IgD-negative memory B cell (primary cell): ENCODE results near the gene EYA3. TPM values are rescaled to one million over a fixed set of nuclear protein-coding genes. Genes with fewer than 3 reads are reported as not detected.
A peak's percentile ranks its signal among the peaks of the same experiment; 100 is the strongest.

ENCODE experiments used
- H3K27ac Mint-ChIP-seq, 3 donors: one replicate each; pipeline ENCODE4 v1.8.0; 2020 to 2022; ENCODE audit warnings: mild to moderate bottlenecking in 3 of 3, mixed read lengths in 3 of 3, moderate library complexity in 1 of 3
- H3K27me3 Mint-ChIP-seq: one replicate; pipeline ENCODE4 v1.8.0; 2021; ENCODE audit warnings: mixed read lengths
- H3K36me3 Mint-ChIP-seq: one replicate; pipeline ENCODE4 v1.8.0; 2020; ENCODE audit warnings: mild to moderate bottlenecking, mixed read lengths
- H3K4me1 Mint-ChIP-seq, 3 donors: one replicate each; pipeline ENCODE4 v1.8.0; 2020 to 2022; ENCODE audit warnings: mixed read lengths in 3 of 3, mild to moderate bottlenecking in 1 of 3
- H3K4me3 Mint-ChIP-seq, 4 donors: one replicate each; pipeline ENCODE4 v1.8.0; 2020 to 2022; ENCODE audit warnings: mild to moderate bottlenecking in 4 of 4, mixed read lengths in 4 of 4, moderate library complexity in 3 of 4
- H3K9me3 Mint-ChIP-seq, 3 donors: one replicate each; pipeline ENCODE4 v1.8.0; 2020 to 2021; ENCODE audit warnings: mixed read lengths in 3 of 3, mild to moderate bottlenecking in 1 of 3
- polyA plus RNA-seq: library from polyadenylated mRNA; unstranded; fragments of 300-500 nt; fragmentation: Illumina TruSeq; gene quantifications from one replicate; pipeline ENCODE4 v1.2.3, GENCODE V29; 2021

EYA3 gene
- polyA plus RNA-seq, 1 donor from 2014 or later = 5.8 TPM

DNA sequence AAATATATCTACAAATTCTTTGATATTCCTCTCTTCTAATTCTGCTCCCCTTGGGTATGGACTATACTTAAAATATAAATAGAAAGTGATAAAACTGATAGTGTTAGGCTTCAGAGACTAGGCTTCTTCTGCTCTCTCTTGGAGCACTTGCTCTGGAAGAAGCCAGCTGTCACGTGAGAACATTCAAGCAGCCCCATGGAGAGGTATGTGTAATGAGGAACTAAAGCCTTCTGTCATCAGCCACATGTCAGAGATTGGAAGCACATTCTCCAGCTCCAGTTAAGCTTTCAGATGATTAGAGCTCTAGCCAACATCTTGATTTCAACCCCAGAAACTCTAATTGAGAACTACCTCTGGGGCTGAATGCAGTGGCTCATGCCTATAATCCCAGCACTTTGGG is 94.3 kb downstream of the EYA3 start:
- Mint-ChIP-seq H3K4me3 (no peak overlapping the region), H3K4me1 (peaks cover 0 to 5% (median 2%) of the 10 kb centered on the region in 3 donors), H3K27me3 (no peaks in the 10 kb centered on the region), H3K27ac (no peak overlapping the region), H3K36me3 (peaks cover 3% of the 10 kb centered on the region), H3K9me3 (no peaks in the 10 kb centered on the region)

DNA sequence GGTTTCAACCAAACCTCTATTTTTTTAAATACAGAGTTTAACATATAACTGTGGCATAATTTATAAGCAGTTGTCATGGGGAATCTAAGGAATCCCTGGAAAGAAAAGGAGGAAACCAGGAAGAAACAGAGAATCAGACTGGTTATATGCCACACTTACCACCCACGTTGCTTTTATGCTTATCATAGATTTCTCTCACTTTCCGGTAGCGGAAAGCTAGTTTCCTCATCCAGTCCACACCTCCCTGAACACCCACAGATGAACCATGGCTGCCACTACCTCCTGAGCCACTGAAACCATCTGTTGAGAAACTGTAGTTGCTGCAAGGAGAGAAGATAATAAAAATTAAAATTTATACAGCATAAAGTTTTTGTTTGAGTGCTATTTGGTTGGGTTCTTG is 95.2 kb downstream of the EYA3 start:
- H3K27me3 Mint-ChIP-seq = no peaks in the 10 kb centered on the region
- no peak overlapping the region for H3K4me3 Mint-ChIP-seq
- peaks cover 3% of the 10 kb centered on the region for H3K36me3 Mint-ChIP-seq
- H3K27ac Mint-ChIP-seq = peak overlapping the region in 1 of 3 donors; percentile 7
- H3K4me1 Mint-ChIP-seq = peaks cover 0 to 5% (median 2%) of the 10 kb centered on the region in 3 donors
- H3K9me3 Mint-ChIP-seq = no peaks in the 10 kb centered on the region

DNA sequence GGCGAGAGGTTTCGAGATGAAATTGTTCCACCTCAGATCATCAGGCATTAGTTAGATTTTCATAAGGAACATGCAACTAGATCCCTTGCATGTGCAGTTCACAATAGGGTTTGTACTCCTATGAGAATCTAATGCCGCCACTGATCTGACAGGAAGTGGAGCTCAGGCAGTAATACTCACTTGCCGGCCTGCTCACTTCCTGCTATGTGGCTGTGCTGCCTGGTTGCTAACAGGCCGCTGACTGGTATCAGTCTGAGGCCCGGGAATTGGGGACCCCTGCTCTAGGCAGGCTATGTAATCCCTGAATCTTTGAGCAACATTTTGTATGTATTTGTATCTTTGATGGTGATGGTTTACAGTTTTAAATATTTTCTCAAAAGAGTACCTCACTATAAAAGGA is 96.1 kb downstream of the EYA3 start:
- peaks cover 3% of the 10 kb centered on the region for H3K36me3 Mint-ChIP-seq
- H3K27ac Mint-ChIP-seq = peak overlapping the region in 2 of 3 donors; percentile 7 to 18
- no peaks in the 10 kb centered on the region for H3K9me3 Mint-ChIP-seq
- H3K27me3 Mint-ChIP-seq = no peaks in the 10 kb centered on the region
- H3K4me1 Mint-ChIP-seq = peaks cover 0 to 5% (median 2%) of the 10 kb centered on the region in 3 donors
- no peak overlapping the region for H3K4me3 Mint-ChIP-seq

DNA sequence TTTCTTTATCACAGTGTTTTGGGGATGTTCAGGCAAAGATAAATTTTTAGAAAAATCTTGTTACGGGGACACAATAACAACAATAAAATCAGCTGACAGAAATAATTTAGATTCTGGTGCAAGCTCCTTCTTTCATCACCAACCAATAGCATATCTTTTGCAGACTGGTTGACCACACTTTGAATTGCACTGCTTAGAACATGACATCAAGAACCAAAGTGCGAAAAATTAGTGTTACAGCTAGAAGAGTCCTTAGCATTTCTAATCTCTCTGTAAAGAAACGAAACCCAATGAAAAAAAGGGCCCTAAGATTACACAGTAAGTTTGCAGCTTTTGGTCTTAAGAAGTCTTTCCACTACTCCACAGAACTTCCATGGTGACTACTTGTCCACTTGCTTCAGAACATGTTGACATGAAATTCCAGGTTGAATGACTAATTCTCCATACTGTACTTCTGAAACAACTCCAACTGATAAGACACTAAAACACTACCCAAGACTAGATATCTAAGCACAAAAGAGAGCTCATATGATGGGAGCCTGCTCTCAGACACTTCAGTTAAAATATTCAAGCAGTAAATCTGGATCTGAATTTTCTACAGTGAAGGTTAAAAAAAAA is 97.4 kb downstream of the EYA3 start:
- H3K27me3 Mint-ChIP-seq = no peaks in the 10 kb centered on the region
- H3K36me3 Mint-ChIP-seq = peaks cover 3% of the 10 kb centered on the region
- H3K9me3 Mint-ChIP-seq = no peaks in the 10 kb centered on the region
- H3K4me3 Mint-ChIP-seq = no peak overlapping the region
- H3K4me1 Mint-ChIP-seq = peaks cover 0 to 5% (median 2%) of the 10 kb centered on the region in 3 donors
- H3K27ac Mint-ChIP-seq = peak overlapping the region in 1 of 3 donors; percentile 7

DNA sequence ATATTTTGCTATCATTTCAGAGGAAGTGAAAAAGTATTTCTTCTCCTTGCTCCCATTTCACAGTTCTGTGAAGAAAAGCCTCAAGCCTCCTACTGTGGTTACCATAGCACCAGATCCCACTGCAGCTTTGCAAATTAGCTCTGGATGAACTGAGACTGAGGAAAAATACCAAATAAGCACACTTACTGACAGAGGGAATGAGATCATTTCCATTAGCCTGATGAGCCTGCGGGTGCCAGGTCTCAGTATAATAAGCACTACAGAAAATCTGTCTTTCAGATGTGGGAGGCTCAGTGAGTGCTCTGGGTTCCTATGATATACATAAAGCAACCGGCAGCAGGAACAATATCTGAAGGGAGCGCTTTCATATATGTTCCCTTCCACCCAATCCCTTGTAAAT is 107.3 kb downstream of the EYA3 start:
- Mint-ChIP-seq H3K9me3 (no peaks in the 10 kb centered on the region), H3K27ac (no peak overlapping the region), H3K27me3 (no peaks in the 10 kb centered on the region), H3K4me3 (no peak overlapping the region), H3K4me1 (no peaks in the 10 kb centered on the region), H3K36me3 (peaks cover 3% of the 10 kb centered on the region)

DNA sequence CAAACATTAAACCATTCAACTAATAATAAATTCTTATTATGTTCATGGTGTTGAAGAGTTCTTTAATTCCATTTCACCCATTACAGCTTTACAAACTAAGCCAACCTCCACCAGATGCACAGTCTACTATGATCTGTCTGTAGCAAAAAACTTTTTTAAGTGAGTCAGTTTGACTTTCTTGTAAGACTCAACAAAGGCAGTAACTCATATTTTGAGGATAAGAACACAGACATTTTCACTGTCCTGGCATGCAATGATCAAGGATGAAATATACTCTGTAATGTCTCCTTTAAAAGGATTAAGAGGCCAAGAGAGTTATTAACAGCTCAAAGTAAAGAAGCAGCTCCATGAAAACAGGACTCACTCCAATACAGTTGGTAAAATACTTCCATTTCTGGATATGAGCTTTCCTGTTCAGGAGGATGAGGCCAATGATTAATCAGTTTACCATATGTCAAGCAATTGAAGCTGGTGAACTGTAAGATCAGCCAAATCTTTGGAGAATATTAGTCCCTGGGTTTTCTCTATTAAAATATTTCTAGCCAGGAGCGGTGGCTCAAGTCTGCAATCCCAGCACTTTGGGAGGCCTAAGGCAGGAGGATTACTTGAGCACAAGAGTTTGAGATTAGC is 108.1 kb downstream of the EYA3 start:
- H3K36me3 Mint-ChIP-seq = peaks cover 3% of the 10 kb centered on the region
- no peaks in the 10 kb centered on the region for H3K4me1 Mint-ChIP-seq
- H3K27me3 Mint-ChIP-seq = no peaks in the 10 kb centered on the region
- no peak overlapping the region for H3K4me3 Mint-ChIP-seq
- no peaks in the 10 kb centered on the region for H3K9me3 Mint-ChIP-seq
- H3K27ac Mint-ChIP-seq = no peak overlapping the region

DNA sequence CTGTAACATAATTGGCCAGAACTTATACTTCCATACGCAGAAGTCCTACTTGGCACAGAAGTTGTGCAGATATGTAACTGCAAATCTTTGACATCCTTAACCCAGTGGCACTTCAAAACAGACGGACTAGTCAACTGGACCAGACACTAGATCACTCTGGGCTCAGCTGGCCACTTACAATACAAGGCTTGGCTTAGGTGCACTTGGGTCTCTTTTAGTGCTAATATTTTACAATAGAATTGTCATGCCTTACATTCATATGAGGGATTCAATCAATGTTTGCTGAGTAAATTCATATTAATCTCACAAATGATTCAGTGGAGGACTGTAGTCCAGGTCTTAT is 108.6 kb downstream of the EYA3 start:
- H3K9me3 Mint-ChIP-seq = no peaks in the 10 kb centered on the region

DNA sequence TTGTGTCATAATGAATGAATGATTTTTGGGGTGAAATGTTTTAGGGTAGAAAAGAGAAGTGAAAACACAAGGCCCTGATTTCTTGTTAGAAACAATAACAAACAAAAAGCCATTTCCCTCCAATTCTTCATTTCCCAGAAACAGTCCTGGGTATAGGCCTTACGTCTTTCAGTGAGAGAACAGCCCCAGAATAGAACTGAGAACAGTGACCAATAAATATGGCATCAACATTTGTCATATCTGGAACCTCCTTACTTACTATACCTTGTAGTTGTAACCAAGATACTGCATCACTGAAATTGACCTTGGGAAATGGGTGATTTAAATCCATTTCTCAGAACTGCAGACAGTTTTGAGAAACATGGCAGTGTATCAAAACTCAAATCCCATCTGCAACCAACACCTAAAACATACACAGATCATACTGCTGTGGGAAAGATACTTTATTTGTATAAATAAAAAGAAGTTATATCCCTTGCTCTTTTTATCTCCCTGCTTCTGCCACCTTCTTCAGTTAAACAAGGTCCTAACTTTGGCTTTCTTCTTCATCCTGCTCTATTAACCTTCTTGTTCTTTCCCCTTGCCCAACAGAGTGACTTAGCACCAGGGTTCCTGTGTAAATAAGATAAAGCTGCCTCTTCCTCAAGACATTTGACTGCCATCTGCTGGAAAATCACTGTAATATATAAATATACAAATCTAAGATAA is 109.1 kb downstream of the EYA3 start:
- no peaks in the 10 kb centered on the region for H3K9me3 Mint-ChIP-seq
- peaks cover 3% of the 10 kb centered on the region for H3K36me3 Mint-ChIP-seq
- H3K27me3 Mint-ChIP-seq = no peaks in the 10 kb centered on the region
- H3K4me1 Mint-ChIP-seq = no peaks in the 10 kb centered on the region
- H3K27ac Mint-ChIP-seq = no peak overlapping the region
- no peak overlapping the region for H3K4me3 Mint-ChIP-seq

More for the DNA sequence above, 108.6 kb downstream of the EYA3 start:
- no peaks in the 10 kb centered on the region for H3K27me3 Mint-ChIP-seq
- no peaks in the 10 kb centered on the region for H3K4me1 Mint-ChIP-seq
- H3K4me3 Mint-ChIP-seq = no peak overlapping the region
- H3K36me3 Mint-ChIP-seq = peaks cover 3% of the 10 kb centered on the region
- H3K27ac Mint-ChIP-seq = no peak overlapping the region

DNA sequence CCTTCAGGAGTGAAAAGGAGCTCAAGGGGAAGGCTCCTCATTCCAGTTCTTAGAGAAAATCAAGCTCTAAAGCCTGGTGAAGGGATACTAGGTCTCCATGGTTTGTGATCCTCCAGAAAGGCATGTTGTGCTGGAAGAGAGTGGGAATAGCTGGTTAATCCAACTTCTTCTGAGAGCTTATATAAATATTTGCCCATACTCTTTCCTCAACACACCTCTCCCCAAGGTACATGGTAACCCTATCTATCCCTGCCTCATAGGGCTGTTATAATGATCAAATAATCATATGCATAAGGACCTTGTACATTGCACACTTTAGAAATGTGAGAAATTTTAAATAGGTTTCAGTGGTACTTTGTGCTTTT is 114.0 kb downstream of the EYA3 start:
- Mint-ChIP-seq H3K4me1 (peaks cover 1 to 4% (median 4%) of the 10 kb centered on the region in 3 donors), H3K4me3 (no peak overlapping the region), H3K9me3 (no peaks in the 10 kb centered on the region), H3K27me3 (no peaks in the 10 kb centered on the region), H3K27ac (no peak overlapping the region), H3K36me3 (peaks cover 1% of the 10 kb centered on the region)

DNA sequence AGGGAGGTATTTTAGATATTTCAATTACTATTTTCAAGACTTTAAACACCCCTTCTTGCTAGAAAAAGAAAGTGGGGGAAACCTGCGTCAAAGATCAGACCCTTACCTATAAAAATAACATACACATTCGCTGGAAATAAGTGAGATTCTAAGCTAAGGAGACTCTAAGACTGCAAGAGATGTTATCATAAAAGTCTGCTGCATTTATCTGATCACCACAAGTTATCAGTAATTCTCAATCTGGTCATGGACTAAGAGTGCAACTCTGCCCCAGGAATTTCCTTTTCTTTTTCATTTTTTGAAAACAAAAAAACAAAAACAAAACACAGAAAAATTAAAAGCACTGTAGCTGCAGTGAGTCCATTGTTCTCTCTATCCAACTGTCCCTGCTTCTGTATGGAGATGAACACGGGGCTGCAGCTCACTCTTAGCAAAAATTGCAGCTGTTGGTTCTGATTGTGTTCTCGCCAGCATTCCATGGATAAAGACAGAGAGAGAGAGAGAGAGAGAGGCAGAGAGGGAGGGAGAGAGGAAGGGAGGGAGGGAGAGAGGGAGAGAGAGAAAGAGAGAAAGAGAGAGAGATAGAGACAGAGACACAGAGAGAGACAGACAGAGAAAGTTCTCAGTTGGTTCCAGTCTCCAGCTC is 114.5 kb downstream of the EYA3 start:
- H3K4me1 Mint-ChIP-seq = peaks cover 3 to 6% (median 5%) of the 10 kb centered on the region in 3 donors
- H3K4me3 Mint-ChIP-seq = no peak overlapping the region
- H3K9me3 Mint-ChIP-seq = no peaks in the 10 kb centered on the region
- H3K27ac Mint-ChIP-seq = no peak overlapping the region
- peaks cover 1% of the 10 kb centered on the region for H3K36me3 Mint-ChIP-seq
- no peaks in the 10 kb centered on the region for H3K27me3 Mint-ChIP-seq

DNA sequence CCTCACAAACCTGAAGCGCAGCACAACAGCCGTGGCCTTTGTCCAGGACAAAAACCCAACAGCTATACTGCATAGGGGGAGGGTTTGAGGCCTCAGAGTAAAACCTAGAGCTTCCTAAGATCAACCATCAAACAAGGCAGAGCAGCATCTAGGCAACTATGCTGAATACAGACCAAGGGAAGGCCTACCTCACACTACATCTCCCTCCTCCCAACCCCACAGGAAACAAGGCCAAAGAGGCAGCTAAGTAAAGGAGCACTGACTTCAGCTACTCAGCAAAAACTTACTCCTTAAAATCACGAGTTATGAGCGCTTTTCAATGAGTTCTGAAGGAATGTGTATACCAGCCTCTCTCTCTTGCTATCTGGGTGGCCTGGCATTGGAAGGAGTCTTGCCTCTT is 116.3 kb downstream of the EYA3 start:
- peaks cover 5 to 6% (median 5%) of the 10 kb centered on the region in 3 donors for H3K4me1 Mint-ChIP-seq
- no peaks in the 10 kb centered on the region for H3K9me3 Mint-ChIP-seq
- H3K27ac Mint-ChIP-seq = peak overlapping the region in 1 of 3 donors; percentile 67
- no peaks in the 10 kb centered on the region for H3K27me3 Mint-ChIP-seq
- peaks cover 4% of the 10 kb centered on the region for H3K36me3 Mint-ChIP-seq
- H3K4me3 Mint-ChIP-seq = no peak overlapping the region

DNA sequence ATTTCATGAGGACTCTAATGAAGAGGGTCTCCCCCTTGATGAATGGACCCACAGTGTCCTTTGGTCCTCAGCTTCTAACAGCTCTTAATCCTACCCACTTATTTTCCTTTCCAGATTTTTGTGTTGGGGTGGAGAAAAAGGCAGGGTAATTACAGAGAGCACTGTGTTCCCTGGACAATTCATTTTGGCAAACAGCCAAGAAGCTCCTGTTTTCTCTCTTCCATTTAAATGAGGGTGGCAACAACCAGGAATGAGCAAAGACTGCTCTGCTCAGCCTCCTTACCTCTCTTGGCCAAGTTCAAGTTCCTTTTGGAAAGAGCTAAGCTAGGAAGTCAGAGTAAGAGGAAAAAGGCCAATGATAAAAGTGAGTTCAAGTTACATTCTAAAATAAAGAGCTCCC is 116.7 kb downstream of the EYA3 start:
- Mint-ChIP-seq H3K36me3 (peaks cover 4% of the 10 kb centered on the region), H3K4me1 (peaks cover 5 to 6% (median 5%) of the 10 kb centered on the region in 3 donors), H3K27ac (no peak overlapping the region), H3K4me3 (peak overlapping the region in 1 of 4 donors; percentile 8), H3K9me3 (no peaks in the 10 kb centered on the region), H3K27me3 (no peaks in the 10 kb centered on the region)

DNA sequence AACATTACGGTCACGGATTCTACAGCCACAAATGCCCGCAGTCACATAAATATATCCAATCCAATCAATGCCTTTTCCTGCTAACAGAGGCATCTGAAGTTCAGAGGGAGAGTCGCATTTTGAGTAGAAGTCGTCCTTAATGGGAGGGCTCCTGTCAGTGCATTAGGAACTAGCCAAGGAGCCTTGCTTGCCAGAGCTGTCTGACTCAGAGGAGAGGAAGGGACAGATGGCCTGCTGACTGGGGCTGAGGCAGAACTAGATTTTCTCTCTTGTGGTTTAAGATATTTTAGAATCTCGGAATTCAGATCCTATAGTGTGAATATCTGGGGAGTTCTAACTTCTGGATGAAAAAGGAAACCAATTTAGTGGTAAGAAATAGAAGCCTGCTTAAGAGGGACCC is 118.0 kb downstream of the EYA3 start:
- Mint-ChIP-seq H3K4me3 (no peak overlapping the region), H3K27ac (peak overlapping the region in 2 of 3 donors; percentile 48 to 77), H3K36me3 (peaks cover 4% of the 10 kb centered on the region), H3K4me1 (peaks cover 5 to 6% (median 5%) of the 10 kb centered on the region in 3 donors), H3K27me3 (no peaks in the 10 kb centered on the region), H3K9me3 (no peaks in the 10 kb centered on the region)

DNA sequence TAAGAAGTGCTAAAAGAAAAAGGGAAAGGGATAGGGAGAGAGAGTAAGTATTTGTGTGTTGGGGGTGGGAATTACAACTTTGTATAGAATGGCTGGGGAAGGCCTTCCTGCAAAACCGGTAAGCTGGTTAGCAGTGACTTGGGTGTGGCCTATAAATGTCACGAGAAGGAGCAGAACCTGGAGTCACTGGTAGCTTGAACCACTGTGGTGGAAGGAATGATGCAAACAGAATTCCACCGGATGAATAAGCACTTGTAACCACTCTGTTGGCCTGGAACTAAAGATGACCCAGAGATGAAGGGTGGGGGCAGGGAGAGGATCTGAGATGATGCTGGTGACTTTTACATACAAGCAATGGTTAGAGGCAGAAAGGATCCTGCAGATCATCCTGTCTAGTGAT is 119.7 kb downstream of the EYA3 start:
- H3K4me1 Mint-ChIP-seq = peaks cover 5 to 6% (median 5%) of the 10 kb centered on the region in 3 donors
- no peaks in the 10 kb centered on the region for H3K27me3 Mint-ChIP-seq
- peak overlapping the region in 2 of 3 donors; percentile 42 to 73 for H3K27ac Mint-ChIP-seq
- no peaks in the 10 kb centered on the region for H3K9me3 Mint-ChIP-seq
- peaks cover 4% of the 10 kb centered on the region for H3K36me3 Mint-ChIP-seq
- H3K4me3 Mint-ChIP-seq = peak overlapping the region in 1 of 4 donors; percentile 18

DNA sequence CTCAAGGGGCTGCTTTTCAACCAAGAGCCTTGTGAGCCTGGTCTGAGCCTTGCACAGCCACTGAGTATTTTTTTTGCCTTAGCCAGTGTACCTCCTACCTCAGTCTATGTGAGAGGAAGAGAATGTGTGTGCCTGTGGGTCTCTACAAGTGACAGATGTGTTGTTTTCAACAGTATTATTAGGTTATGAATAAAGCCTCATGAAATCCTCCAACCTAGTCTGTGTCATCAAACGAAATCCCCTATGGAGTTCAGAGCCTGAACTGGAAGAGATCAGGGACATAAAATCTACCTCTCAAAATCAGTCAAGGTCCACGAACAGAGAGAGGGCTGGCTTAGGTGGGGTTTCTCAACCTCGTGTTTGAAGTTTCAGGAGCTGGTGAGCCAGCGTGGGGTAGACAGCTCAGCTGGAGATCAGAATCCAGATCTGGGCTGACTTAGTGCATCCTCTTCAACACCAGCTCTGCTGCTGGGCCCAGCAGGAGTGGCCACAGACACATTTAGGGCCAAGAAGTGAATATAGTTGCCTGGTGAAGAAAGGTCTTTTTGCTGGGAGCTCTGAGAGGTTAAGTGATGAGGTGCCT is 120.4 kb downstream of the EYA3 start:
- Mint-ChIP-seq H3K27ac (peak overlapping the region in 2 of 3 donors; percentile 42 to 89), H3K27me3 (no peaks in the 10 kb centered on the region), H3K36me3 (peaks cover 4% of the 10 kb centered on the region), H3K4me1 (peaks cover 5 to 6% (median 5%) of the 10 kb centered on the region in 3 donors), H3K9me3 (no peaks in the 10 kb centered on the region), H3K4me3 (no peak overlapping the region)
